NCI-H345 treated with DMSO at 0.1 percent for 48 hours (cell line): ENCODE data around the gene HS3ST5.
"Not testable (repeated sequence)": the region's sequence is repeated elsewhere in the genome, so short reads cannot be mapped to it uniquely, and the experiment has no call there.

Experiments
- DNase-seq: peaks from one replicate; lab custom pipeline; 2025; ENCODE audit not compliant: unreplicated experiment; lab: John Stamatoyannopoulos, UW

HS3ST5 gene

DNA sequence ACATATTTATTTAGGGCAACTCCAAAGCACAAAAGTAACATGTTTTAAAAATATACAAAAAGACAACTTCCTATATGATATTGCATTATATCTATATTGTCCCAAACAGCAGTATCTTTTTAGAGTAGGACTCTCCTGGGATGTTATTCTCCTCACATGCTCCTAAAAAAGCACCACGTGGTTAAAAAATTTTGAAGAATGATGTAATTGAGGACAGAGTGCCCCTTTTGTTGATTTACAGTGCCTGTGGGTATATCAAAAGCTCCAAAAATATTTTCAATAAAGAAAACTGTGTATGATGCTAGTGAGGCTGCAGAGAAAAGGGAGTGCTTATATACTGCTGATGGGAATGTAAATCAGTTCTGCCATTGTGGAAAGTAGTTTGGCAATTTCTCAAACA lies 241.6 kb downstream of the HS3ST5 start:
- no peak for DNase-seq

DNA sequence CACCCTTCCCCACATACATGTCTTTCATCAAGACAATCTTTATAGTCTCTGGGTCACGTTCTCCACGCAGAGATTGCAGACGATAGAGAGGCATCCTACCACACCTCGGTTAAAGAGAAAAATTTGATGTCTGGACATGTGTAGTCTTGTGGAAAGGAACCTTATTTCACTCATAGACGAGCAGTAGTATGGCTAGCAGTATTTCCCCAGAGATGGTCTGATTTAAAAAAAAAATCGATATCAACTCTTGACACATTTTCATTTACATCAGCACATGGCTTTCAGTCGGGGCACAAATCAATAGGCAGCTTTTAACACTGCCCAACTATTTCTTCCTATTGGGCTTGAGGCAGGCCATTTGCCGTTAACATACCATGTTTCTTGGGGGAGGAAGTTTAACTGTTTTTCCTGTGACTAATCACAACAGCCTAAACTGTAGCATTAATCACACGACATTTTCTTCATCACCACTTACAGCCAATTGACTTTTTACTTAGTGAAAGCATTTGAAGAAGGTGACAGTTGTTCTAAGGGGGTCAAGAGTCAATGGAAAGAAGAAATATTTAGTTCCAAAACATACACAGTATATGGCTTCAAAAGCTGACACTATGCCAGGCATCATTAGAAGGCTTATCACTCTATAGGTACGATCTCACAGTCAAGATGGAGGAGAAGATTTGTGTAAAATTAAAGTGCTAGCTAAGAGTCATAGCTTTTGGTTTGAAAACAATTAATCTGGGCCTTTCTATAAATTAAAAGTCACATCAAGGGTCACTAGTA lies 242.4 kb downstream of the HS3ST5 start:
- no peak for DNase-seq

DNA sequence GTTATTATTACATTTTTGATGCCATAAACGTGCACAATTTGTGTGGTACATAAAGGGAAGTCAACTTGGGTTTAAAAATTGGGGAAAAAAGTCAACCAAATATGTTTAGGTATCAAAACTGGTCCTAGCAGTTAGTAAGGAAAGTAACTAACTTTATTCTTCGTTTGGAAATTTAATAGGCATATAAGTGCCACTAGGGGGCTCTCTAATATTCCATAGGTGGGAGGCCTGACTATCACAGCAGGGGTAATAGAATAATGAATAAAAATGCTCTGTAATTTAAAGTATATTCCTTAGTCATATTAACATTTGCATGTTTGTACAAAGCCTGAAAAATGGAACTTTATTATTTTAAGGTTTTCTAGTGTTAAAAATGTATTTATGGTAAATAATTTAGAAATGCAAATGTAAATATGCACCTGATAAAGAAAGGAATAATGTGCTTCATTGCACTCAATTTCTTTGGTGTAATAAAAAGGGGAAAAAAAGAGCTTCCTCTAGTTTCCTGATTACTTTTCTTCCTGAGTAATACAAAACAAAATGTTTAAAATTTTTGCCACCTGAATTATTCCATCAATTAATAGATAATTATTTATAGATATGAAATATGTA lies 246.2 kb downstream of the HS3ST5 start:
- peak; percentile 38 for DNase-seq

DNA sequence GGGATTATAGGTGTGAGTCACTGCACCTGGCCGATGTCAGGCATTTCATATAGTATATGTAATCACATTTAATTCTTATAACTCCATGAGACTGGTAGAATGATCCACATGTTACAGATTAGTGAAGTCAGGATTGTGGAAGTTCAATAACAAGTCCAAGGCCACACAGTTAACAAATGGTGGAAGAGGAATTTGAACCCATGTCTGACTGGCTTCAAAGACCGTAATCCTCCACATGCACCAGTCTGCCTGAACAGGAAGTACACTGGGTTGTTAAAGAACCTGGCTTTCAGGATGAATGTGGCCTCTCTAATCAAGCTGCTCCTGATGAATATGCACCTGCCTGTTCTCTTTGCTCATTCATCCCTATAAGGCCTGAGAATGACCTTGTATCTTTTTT lies 249.9 kb downstream of the HS3ST5 start:
- no peak for DNase-seq

DNA sequence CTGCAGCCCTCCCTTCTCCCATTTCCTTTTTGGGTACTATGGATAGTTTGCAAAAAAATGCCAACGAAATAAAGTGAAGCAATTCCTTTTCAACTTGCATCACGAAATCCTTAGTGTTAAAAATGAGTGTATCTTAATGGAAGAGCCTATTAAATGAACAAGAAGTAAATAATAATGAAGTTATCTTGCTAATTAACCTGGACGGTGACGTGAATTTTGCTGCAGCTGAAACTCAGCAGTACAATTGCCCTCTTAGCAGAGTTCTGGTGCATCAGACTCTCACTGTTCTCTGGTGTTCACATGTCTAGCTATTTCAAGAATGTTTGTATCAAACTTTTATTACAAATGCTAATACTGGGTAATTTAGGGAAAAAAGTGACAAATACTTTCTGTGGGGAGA lies 252.2 kb downstream of the HS3ST5 start:
- DNase-seq: no peak

DNA sequence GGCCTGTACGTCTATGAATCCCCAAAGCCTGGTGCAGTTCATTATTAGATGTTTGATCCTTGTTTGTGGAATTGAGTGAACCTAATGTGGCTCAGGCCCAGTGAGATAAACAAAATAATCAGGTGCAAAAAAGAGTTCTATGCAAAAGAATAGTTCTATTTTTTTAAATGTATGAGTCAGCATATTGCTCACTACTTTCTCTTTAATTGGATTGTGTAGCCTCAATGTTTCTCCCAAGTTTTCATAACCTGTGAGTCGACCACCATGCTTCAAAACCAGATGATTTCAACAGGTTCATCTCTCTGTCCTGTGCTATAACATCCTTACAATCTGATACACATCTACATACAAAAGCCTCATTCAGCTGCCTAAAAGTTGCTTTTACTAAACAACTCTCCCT lies 255.3 kb downstream of the HS3ST5 start:
- no peak for DNase-seq

DNA sequence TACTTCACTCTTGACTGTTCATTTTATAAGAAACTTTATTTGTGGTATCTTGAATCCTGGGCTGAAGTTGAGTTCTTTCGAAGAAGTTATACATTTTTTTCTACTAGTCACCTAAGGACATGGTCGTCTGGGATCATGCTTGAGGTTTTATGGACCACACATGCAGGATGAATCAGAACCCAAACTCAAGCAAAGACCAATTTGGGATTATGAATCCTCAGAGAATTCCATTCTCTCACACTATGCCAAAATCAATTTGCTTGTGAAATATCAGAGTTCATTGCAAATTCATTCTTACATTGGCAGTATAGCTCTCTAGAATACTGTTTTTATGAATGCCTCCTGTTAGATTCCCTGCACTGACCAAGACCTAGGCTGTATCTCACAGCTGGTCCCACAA lies 257.6 kb downstream of the HS3ST5 start:
- DNase-seq: no peak

DNA sequence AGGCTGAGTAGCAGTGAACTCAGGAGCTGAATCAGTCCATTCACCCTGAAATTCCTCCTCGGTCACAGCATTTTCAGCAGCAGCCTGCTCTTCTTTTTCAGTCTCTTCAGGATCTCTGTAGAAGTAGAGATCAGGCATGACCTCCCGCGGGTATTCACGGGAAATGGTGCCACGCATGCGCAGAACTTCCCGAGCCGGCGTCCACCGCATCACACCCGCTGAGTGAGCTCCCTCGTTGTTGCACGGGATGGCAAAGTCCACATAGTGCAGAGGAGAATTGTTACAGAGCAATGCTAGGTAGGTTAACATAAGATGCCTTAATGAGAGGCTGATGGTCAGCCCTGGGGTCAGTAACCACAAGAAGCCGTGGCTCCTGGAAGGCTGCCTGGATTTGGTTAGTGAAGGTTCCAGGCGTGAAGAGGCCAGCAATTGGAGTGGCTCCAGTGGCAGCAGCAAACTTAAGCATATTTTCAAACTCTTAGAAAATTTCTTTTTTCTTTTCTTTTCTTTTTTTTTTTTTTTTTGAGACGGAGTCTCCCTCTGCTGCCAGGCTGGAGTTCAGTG lies 258.4 kb downstream of the HS3ST5 start:
- DNase-seq: no peak

DNA sequence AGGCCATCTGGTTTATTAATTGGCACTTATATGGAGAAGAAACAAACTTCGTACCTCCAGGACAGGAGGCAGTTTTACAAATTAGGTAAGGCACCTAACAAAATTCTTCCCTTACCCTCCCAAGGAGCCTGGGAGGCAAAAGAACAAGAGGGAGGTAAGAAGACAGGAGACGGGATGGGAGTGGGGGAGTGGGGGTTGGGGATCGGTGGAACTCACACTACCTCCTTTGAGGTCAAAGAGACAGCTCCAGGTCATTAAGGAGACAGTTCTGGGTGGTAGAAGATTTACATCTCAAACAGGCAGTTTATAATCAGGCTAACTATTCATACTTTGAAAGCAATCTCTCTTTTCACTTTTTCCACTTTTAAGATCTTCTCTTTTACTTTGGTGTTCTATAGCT lies 259.6 kb downstream of the HS3ST5 start:
- no peak for DNase-seq

DNA sequence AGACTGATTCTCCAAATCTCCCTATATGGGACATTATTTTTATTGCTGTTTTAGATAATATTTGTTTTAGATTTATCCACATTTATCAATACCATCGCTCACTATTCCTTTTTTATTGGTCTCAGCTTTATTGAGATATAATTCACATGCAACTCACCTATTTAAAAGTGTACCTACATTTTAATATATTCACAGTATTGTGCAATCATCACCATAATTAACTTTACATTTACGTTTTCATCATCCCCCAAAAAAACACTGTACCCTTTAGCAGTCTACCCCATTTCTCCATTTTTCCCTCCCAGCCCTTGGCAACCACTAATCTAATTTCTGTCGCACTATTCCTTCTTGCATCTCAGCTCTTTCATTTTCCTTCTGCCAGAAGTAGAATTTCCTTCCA lies 261.1 kb downstream of the HS3ST5 start:
- no peak for DNase-seq

DNA sequence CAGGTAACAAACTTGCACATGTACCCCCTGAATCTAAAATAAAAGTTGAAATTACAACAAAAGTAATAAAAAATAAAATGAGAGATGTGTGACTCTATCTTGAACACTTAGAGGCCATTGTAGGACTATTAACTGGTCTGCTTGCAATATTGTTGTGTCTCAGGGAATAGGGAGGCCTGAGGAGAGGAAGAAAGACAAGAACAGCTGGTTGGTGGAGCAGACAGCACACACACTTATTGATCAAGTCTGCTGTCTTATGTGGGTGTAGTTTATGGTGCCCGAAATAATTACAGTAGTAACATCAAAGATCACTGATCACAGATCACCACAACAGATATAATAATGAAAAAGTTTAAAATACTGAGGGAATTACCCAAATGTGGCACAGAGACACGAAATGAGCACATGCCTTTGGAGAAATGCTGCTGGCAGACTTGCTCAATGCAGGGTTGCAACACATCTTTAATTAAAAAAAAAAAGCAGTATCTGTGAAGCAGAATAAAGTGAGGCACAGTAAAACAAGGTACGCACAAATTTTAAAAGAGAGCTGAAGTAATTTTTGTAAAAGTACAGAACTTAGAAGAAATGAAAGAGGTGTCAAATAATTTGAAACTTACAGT lies 261.8 kb downstream of the HS3ST5 start:
- DNase-seq: no peak

DNA sequence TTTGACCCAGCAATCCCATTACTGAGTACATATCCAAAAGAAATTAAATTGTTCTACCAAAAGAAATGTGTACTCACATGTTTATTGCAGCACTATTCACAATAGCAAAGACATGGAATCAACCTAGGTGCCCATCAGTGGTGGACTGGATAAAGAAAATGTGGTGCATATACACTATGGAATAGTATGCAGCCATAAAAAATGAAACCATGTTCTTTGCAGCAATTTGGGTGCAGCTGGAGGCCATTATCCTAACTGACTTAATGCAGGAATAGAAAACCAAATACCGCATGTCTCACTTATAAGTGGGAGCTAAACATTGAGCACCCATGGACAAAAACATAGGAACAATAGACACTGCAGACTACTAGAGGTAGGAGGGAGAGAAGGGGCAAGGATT lies 262.4 kb downstream of the HS3ST5 start:
- not testable (repeated sequence) for DNase-seq

DNA sequence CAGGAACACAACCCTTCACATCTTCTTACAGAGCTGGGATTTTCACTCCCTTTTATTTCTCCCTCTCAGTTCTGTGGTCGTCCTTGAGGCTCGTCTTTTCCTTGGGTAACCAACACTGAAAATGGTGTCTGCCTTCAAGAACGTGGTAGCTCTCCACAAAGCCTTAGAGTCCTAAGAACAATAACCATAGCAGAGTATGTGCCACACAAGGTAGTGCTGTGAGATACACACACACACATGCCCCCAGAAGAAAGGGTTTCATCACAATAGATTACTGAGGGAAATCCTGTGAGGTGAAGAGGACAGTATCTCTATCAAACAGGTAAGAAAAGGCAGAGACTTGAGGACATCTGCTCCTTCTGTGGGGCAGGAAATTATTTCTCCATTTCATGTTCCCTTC lies 267.0 kb downstream of the HS3ST5 start:
- no peak for DNase-seq

DNA sequence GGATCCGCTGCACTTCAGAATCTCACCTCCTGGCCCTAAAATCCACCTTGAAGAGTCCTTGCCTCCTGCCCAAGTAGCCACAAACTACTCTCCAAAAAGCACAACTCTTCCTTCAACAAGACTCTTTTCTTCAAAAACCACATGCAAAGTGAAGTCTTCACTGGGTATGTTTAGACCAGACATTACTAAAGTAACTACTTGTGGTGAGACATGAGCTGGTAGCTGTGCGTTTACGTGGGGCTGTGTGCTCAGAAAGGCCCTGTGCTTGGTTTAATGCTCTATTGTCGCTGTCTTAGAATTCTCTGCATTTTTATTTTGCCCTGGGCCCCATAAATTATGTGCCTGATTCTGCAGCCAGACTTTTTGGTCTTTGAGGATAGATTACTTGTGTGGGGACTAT lies 267.5 kb downstream of the HS3ST5 start:
- no peak for DNase-seq

DNA sequence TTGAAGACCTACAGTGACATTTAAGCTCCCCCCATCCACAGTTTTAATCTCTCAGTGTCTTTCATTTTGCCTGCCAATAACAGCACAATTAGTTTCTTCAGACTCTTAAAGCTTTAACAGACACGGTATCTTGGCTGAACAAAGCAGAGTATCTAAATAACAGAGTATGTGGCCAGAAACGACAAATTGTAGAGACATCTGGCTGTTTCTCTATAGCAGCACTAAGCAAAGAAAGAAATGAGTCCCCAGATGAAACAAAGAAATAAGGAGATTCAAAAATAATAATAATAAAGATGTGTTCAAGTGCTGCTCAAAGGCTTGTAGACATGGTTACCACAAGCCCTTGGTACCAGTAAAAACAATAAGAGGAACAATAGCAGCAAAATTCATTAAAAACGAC lies 274.1 kb downstream of the HS3ST5 start:
- DNase-seq: no peak

DNA sequence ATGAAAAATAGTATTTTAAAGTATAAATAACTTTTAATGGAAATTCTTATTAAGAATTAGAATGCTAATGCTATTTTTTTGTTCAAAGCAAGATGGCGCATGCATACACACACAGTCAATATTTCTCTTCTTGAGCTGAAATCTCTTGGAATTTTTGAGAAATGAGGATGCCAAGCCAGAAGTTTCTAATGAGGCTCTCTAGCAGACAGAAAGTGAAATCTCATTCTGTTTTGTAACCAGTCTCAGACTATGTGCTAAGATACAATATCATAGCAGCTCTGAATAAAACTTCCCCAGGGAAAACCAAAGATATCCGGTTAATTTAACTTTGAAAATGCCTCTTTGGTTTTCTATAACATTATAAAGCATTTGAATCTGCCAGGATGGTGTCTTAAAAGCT lies 274.7 kb downstream of the HS3ST5 start:
- DNase-seq: no peak

DNA sequence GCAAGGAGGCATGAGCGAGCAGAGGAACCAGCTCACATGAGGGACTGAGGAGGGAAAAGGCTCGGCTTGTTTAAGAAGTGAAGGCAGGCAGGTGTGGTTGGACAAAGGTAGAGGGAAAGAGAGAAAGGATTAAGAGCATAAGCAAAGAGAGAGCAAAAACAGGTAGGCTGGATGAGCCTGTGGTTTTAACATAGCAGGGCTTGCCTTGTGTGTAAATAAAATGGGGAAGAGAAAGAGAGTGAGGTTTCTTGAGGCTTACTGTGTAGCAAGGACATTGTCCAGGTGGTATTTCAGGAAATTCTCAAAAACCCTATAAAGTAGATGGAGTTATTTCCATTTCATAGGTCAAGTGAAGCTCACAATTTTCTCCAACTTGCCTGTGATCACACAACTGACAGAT lies 278.0 kb downstream of the HS3ST5 start:
- DNase-seq: no peak

DNA sequence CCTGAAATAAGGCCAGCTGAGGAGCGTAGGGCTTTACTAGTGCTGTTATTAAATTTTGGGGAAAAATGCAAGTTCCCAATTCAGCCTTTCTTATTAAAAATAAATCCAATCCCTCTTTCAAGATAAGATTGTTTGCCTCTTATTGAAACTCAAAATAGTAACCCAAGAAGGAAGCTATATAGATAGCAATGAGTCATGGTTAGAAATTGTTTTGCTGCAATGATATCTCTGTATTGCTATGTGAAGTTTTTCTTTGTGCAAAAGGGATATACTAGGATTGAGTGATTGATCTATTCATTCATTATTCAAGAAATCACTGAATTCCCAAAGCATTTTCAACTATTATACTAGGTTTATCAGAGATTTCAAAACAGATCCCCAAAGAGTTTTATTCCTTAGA lies 278.9 kb downstream of the HS3ST5 start:
- DNase-seq: no peak

DNA sequence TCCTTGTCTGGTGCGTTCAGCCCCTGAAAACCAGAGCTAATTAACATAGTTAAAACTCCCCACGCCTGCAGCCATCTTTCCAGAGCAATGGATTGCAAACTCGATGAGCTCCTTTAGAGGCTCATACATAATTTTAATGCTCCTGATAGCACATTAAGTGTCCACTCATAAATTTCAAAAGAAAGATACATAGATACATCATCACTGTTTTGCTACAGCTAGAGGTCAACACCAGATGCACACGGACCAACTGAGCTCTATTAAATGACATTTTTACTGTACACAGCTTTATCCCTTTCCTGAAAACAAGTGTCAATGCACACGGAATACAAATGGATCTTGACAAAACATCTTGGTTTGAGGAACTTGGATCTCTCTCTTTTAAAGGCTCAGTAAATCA lies 280.6 kb downstream of the HS3ST5 start:
- no peak for DNase-seq

DNA sequence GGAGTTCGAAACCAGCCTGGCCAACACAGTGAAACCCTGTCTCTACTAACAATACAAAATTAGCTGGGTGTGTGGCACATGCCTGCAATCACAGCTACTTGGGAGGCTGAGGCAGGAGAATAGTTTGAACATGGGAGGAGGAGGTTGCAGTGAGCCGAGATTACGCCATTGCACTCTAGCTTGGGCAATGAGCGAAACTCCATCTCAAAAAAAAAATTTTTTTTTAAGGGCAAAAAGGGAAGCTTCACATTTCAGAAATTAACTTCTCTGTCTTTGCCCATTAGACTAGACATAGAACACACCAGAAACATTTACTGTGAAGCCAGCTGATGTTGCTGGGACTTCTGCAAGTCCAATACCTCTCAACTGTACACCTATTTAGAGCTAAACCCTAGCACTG lies 281.1 kb downstream of the HS3ST5 start:
- DNase-seq: no peak

DNA sequence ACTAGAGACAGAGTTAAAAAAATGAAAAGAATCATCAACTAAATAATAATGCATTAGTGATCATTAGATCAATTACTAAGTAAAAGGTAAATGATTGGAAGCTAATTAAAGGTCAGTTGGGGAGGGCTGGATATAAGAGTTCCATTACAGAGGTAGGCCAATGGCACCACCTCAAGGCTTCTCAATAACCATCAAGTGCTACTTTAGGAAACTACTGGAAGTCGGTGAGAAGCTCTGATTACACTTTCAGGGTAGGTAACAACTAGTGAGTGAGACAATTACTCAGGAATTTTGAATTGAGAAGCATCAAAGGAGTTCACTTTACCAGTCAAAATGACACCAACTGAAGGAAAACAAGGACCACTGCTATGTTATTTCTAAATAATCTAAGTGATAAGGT lies 281.7 kb downstream of the HS3ST5 start:
- DNase-seq: no peak

DNA sequence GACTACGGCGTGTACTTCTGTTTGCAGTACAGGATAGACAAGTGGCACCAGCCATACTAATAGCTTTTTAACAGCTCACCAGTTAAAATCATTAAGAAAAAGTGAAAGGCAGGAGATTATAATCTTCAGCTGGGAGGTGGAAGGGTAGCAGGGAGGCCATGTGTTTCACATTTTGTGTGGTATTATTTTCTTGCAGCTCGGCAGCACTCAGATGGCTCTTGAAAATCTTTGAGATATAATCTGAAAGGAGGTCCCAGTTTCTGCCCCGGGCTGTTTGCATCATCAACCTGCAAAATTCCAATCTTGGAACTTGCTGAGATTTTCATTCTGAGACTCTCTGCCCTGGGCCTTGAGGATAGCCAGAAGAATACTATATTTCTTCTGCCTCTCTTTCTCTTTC lies 284.4 kb downstream of the HS3ST5 start:
- DNase-seq: no peak
